SK-N-SH treated with all-trans-retinoic acid at 6 μM for 48 hours (cell line): ENCODE data around the gene ACBD4.

Source experiments
- ARNTL ChIP-seq: fragments of 450-650 bp; formaldehyde crosslinking; IDR thresholded peaks from 2 replicates; pipeline ENCODE4 v1.5.0; 2020; ENCODE audit warnings: low read depth, mild to moderate bottlenecking, moderate library complexity, borderline replicate concordance
- CREB5 ChIP-seq: fragments of 250-450 bp; sonication (Bioruptor Pico); IDR thresholded peaks from 2 replicates; pipeline ENCODE4 v1.5.1; 2020; ENCODE audit warnings: low read depth, mild to moderate bottlenecking, moderate library complexity
- CSRNP3 ChIP-seq: fragments of 250-450 bp; sonication (Bioruptor Pico); IDR thresholded peaks from 2 replicates; pipeline ENCODE4 v1.5.1; 2021; ENCODE audit warnings: mild to moderate bottlenecking, moderate library complexity
- PPARA ChIP-seq: fragments of 250-450 bp; sonication (Bioruptor Pico); IDR thresholded peaks from 2 replicates; pipeline ENCODE4 v1.5.0; 2020; ENCODE audit warnings: mild to moderate bottlenecking, borderline replicate concordance
- RARB ChIP-seq: fragments of 250-450 bp; sonication (Bioruptor Pico); IDR thresholded peaks from 2 replicates; pipeline ENCODE4 v1.8.0; 2021; ENCODE audit warnings: mild to moderate bottlenecking, moderate library complexity
- TSHZ2 ChIP-seq: fragments of 250-450 bp; sonication (Bioruptor Pico); IDR thresholded peaks from 2 replicates; pipeline ENCODE4 v1.5.0; 2020; ENCODE audit warnings: mild to moderate bottlenecking, moderate library complexity
- ZFP3 ChIP-seq: fragments of 250-450 bp; sonication (Bioruptor Pico); IDR thresholded peaks from 2 replicates; pipeline ENCODE4 v1.5.0; 2020; ENCODE audit warnings: mild to moderate bottlenecking, moderate library complexity

GRCh38 chr17:45117848-45118646, 17.4 kb upstream of the ACBD4 start:
- TF ChIP-seq ZFP3 (CRISPR knock-in tag) = no peak
- no peak for TF ChIP-seq ARNTL (CRISPR knock-in tag)
- no peak for TF ChIP-seq CREB5
- TF ChIP-seq TSHZ2 = no peak
- no peak for TF ChIP-seq RARB
- TF ChIP-seq PPARA (CRISPR knock-in tag) = no peak
- no peak for TF ChIP-seq CSRNP3
